HEK293T (cell line): Measurements from ENCODE around the gene PODNL1.

Experiments used
- BHLHE40 ChIP-seq: fragments of 450-650 bp; IDR thresholded peaks from 2 replicates; pipeline ENCODE4 v1.6.1; 2016; ENCODE audit warnings: mild to moderate bottlenecking, moderate library complexity, borderline replicate concordance
- CTBP1 ChIP-seq: fragments of 450-650 bp; IDR thresholded peaks from 2 replicates; pipeline ENCODE4 v1.6.1; 2016; ENCODE audit warnings: borderline replicate concordance
- ELF4 ChIP-seq: fragments of 450-650 bp; IDR thresholded peaks from 2 replicates; pipeline ENCODE4 v1.6.1; 2017; ENCODE audit warnings: antibody characterized with exemption
- FOXA1 ChIP-seq: fragments of 450-650 bp; IDR thresholded peaks from 2 replicates; pipeline ENCODE4 v1.6.1; 2016; ENCODE audit warnings: mild to moderate bottlenecking
- FOXK2 ChIP-seq: fragments of 450-650 bp; IDR thresholded peaks from 2 replicates; pipeline ENCODE4 v1.6.1; 2016; ENCODE audit warnings: mild to moderate bottlenecking
- FOXM1 ChIP-seq: fragments of 450-650 bp; IDR thresholded peaks from 2 replicates; pipeline ENCODE4 v1.6.1; 2017; ENCODE audit warnings: mild to moderate bottlenecking, borderline replicate concordance
- HDGF ChIP-seq: fragments of 450-650 bp; IDR thresholded peaks from 2 replicates; pipeline ENCODE4 v1.6.1; 2017; ENCODE audit warnings: antibody characterized with exemption, borderline replicate concordance
- L3MBTL2 ChIP-seq: fragments of 450-650 bp; conservative IDR thresholded peaks from 2 replicates; pipeline ENCODE4 v1.6.1; 2016; ENCODE audit warnings: mild to moderate bottlenecking
- NFRKB ChIP-seq: fragments of 450-650 bp; IDR thresholded peaks from 2 replicates; pipeline ENCODE4 v1.6.1; 2016; ENCODE audit warnings: mild to moderate bottlenecking, moderate library complexity
- SP1 ChIP-seq: fragments of 450-650 bp; IDR thresholded peaks from 2 replicates; pipeline ENCODE4 v1.6.1; 2017
- SUZ12 ChIP-seq: fragments of 450-650 bp; IDR thresholded peaks from 2 replicates; pipeline ENCODE4 v1.6.1; 2016; ENCODE audit warnings: mild to moderate bottlenecking
- TARDBP ChIP-seq: fragments of 450-650 bp; IDR thresholded peaks from 2 replicates; pipeline ENCODE4 v1.6.1; 2016
- ZNF384 ChIP-seq: fragments of 450-650 bp; IDR thresholded peaks from 2 replicates; pipeline ENCODE4 v1.6.1; 2016
- TF ChIP-seq, protein P1 (sequence below): fragments of 450-650 bp; IDR thresholded peaks from 2 replicates; pipeline ENCODE4 v1.6.1; 2016

DNA sequence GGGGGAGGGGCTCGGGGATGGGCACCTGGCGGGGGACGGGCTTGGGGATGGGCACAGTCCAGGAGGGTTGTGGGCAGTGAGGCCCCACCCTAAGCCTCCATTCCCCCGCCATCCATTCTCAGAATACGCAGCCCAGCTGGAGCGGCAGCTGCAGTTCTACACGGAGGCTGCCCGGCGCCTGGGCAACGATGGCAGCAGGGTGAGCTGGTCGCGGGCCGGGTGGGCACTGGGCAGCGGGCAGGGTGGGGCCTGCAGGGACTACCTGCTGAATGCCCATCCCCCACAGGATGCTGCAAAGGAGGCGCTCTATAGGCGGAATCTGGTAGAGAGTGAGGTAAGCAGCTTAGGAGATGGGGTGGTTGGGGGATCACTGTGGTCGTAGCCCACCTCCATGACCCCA is 8.3 kb downstream of the PODNL1 start:
- TF ChIP-seq ELF4 (no peak), SUZ12 (no peak), BHLHE40 (no peak), ZNF384 (no peak), SP1 (no peak), HDGF (no peak), CTBP1 (no peak), FOXM1 (no peak), FOXA1 (no peak), L3MBTL2 (no peak), TARDBP (no peak), FOXK2 (no peak), NFRKB (no peak)
- TF ChIP-seq, protein P1, sequence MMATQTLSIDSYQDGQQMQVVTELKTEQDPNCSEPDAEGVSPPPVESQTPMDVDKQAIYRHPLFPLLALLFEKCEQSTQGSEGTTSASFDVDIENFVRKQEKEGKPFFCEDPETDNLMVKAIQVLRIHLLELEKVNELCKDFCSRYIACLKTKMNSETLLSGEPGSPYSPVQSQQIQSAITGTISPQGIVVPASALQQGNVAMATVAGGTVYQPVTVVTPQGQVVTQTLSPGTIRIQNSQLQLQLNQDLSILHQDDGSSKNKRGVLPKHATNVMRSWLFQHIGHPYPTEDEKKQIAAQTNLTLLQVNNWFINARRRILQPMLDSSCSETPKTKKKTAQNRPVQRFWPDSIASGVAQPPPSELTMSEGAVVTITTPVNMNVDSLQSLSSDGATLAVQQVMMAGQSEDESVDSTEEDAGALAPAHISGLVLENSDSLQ: no peak
